H1 (cell line): Measurements from ENCODE around the gene MROH2A. TPM values are rescaled to one million over a fixed set of nuclear protein-coding genes. Genes with fewer than 3 reads are reported as not detected.

ENCODE experiments used
- CTCF ChIA-PET: fragments of 300-600 bp; sonication (Branson Sonifier 250); formaldehyde crosslinking; loops from one replicate; lab custom pipeline; 2021; ENCODE audit not compliant: partially characterized antibody; lab: Charles Lee
- POLR2A ChIA-PET: fragments of 300-600 bp; sonication (Branson Sonifier 250); formaldehyde crosslinking; loops from one replicate; lab custom pipeline; 2021; ENCODE audit warnings: inconsistent platforms; ENCODE audit not compliant: partially characterized antibody; lab: Charles Lee
- DNase-seq, 2 experiments: peaks; one replicate each; pipeline versions ENCODE4 v3.0.0 to v3.0.0-alpha.2; 2010 to 2022; ENCODE audit warnings: low spot score in 2 of 2, low read depth in 1 of 2, mixed read lengths in 1 of 2
- FAIRE-seq: peaks from 2 replicates; lab custom pipeline; 2011; peaks lifted over from hg19 to GRCh38; lab: Jason Lieb, UNC
- H2AFZ ChIP-seq: 2 replicates; pipeline ENCODE4 v1.8.1; 2012; ENCODE audit warnings: low read length, inconsistent platforms
- H2AK5ac ChIP-seq: 2 replicates; pipeline ENCODE4 v1.6.1; 2013; ENCODE audit warnings: low read depth, low read length
- H2BK120ac ChIP-seq: replicated peaks from 2 replicates; pipeline ENCODE3; 2013; ENCODE audit warnings: low read depth, low read length, inconsistent platforms
- H2BK12ac ChIP-seq: 2 replicates; pipeline ENCODE4 v1.6.1; 2013; ENCODE audit warnings: low read depth, low read length
- H2BK15ac ChIP-seq: 2 replicates; pipeline ENCODE4 v1.6.1; 2013; ENCODE audit warnings: low read length
- H2BK20ac ChIP-seq: 2 replicates; pipeline ENCODE4 v1.6.1; 2013; ENCODE audit warnings: low read length
- H2BK5ac ChIP-seq: 2 replicates; pipeline ENCODE4 v1.6.1; 2013; ENCODE audit warnings: low read depth, low read length
- H3K14ac ChIP-seq: 2 replicates; pipeline ENCODE4 v1.6.1; 2013; ENCODE audit warnings: inconsistent platforms; ENCODE audit not compliant: insufficient read length
- H3K18ac ChIP-seq: 2 replicates; pipeline ENCODE4 v1.6.1; 2013; ENCODE audit warnings: low read length; ENCODE audit errors: extremely low read depth
- H3K23ac ChIP-seq: 2 replicates; pipeline ENCODE4 v1.6.1; 2013; ENCODE audit warnings: inconsistent platforms; ENCODE audit not compliant: insufficient read length
- H3K23me2 ChIP-seq: 2 replicates; pipeline ENCODE4 v1.6.1; 2013; ENCODE audit warnings: low read depth, low read length
- H3K27ac ChIP-seq: 2 replicates; pipeline ENCODE4 v1.6.1; 2011; ENCODE audit warnings: low read depth, low read length, inconsistent platforms
- H3K27me3 ChIP-seq, 4 experiments: replicated peaks in 1 of 4; 1 replicate in 1 of 4; 2 replicates in 3 of 4; pipeline versions ENCODE4 v1.6.1 to v1.8.1; 2011 to 2013; ENCODE audit warnings: low read length in 3 of 4, mild to moderate bottlenecking in 3 of 4, inconsistent platforms in 2 of 4, mixed read lengths in 2 of 4, moderate library complexity in 1 of 4; ENCODE audit not compliant: control insufficient read depth in 3 of 4, insufficient read depth in 3 of 4; ENCODE audit errors: extremely low read depth in 1 of 4
- H3K36me3 ChIP-seq, 4 experiments: 2 replicates each; pipeline versions ENCODE4 v1.6.1 to v1.8.1; 2011 to 2013; ENCODE audit warnings: mild to moderate bottlenecking in 4 of 4, low read length in 3 of 4, moderate library complexity in 2 of 4, control low read depth in 1 of 4, inconsistent platforms in 1 of 4; ENCODE audit not compliant: insufficient read depth in 4 of 4, control insufficient read depth in 2 of 4
- H3K4ac ChIP-seq: replicated peaks from 2 replicates; pipeline ENCODE3; 2013; ENCODE audit warnings: low read length, low read depth, mixed read lengths, inconsistent platforms; ENCODE audit not compliant: insufficient read length
- H3K4me1 ChIP-seq, 4 experiments: replicated peaks in 1 of 4; 1 replicate in 1 of 4; 2 replicates in 3 of 4; pipeline versions ENCODE4 v1.6.1 to v1.8.1; 2011 to 2013; ENCODE audit warnings: low read length in 3 of 4, inconsistent platforms in 2 of 4, mixed read lengths in 1 of 4; ENCODE audit not compliant: insufficient read depth in 4 of 4, control insufficient read depth in 3 of 4
- H3K4me2 ChIP-seq, 2 experiments: 2 replicates each; pipeline versions ENCODE4 v1.6.1 to v1.8.1; 2011 to 2013; ENCODE audit warnings: low read depth in 2 of 2, low read length in 2 of 2, control low read depth in 1 of 2, inconsistent platforms in 1 of 2, mild to moderate bottlenecking in 1 of 2; ENCODE audit not compliant: insufficient read depth in 1 of 2
- H3K4me3 ChIP-seq, 4 experiments: fragments of 200-600, 300-600 bp in 1 of 4; sonication (generic), shearing (Covaris generic), sonication (Bioruptor Twin) in 1 of 4; 2 replicates each; pipeline versions ENCODE4 v1.5.1 to v1.8.1; 2011 to 2016; ENCODE audit warnings: low read length in 4 of 4, low read depth in 3 of 4, control low read depth in 2 of 4, inconsistent platforms in 2 of 4, mild to moderate bottlenecking in 2 of 4, mixed read lengths in 1 of 4, moderate library complexity in 1 of 4; ENCODE audit not compliant: insufficient read depth in 2 of 4; ENCODE audit errors: extremely low read depth in 1 of 4
- H3K56ac ChIP-seq: replicated peaks from 2 replicates; pipeline ENCODE3; 2013; ENCODE audit warnings: low read depth, mild to moderate bottlenecking, mixed read lengths, low read length, inconsistent platforms; ENCODE audit not compliant: insufficient read length
- H3K79me1 ChIP-seq: 2 replicates; pipeline ENCODE4 v1.6.1; 2013; ENCODE audit warnings: low read depth, low read length, control low read depth
- H3K79me2 ChIP-seq, 2 experiments: 2 replicates each; pipeline versions ENCODE4 v1.6.1 to v1.8.1; 2012 to 2013; ENCODE audit warnings: low read length in 2 of 2, mild to moderate bottlenecking in 2 of 2, inconsistent platforms in 1 of 2; ENCODE audit not compliant: insufficient read depth in 2 of 2, control insufficient read depth in 1 of 2
- H3K9ac ChIP-seq, 4 experiments: replicated peaks in 1 of 4; 1 replicate in 1 of 4; 2 replicates in 3 of 4; pipeline versions ENCODE4 v1.6.1 to v1.8.1; 2011 to 2013; ENCODE audit warnings: low read depth in 3 of 4, low read length in 3 of 4, control low read depth in 2 of 4, mild to moderate bottlenecking in 2 of 4, moderate library complexity in 2 of 4, inconsistent platforms in 1 of 4; ENCODE audit errors: extremely low read depth in 1 of 4
- H3K9me3 ChIP-seq, 2 experiments: 2 replicates each; pipeline versions ENCODE4 v1.6.1 to v1.8.1; 2012 to 2013; ENCODE audit warnings: mild to moderate bottlenecking in 2 of 2, moderate library complexity in 2 of 2, control low read depth in 1 of 2, inconsistent platforms in 1 of 2, low read depth in 1 of 2, low read length in 1 of 2, mixed read lengths in 1 of 2; ENCODE audit not compliant: insufficient read depth in 2 of 2
- H4K20me1 ChIP-seq, 2 experiments: replicated peaks in 1 of 2; 2 replicates each; pipeline versions ENCODE3 to v1.8.1; 2011 to 2013; ENCODE audit warnings: inconsistent platforms in 2 of 2, low read length in 2 of 2, mild to moderate bottlenecking in 1 of 2; ENCODE audit not compliant: insufficient read depth in 2 of 2, control insufficient read depth in 1 of 2
- H4K5ac ChIP-seq: 2 replicates; pipeline ENCODE4 v1.6.1; 2013; ENCODE audit warnings: low read length, low read depth, mixed read lengths, inconsistent platforms; ENCODE audit not compliant: insufficient read length
- H4K8ac ChIP-seq: 2 replicates; pipeline ENCODE4 v1.8.0; 2013; ENCODE audit warnings: mild to moderate bottlenecking, moderate library complexity, low read length, inconsistent platforms; ENCODE audit not compliant: insufficient read depth; ENCODE audit errors: extremely low read depth
- H4K91ac ChIP-seq: replicated peaks from 2 replicates; pipeline ENCODE3; 2013; ENCODE audit warnings: low read length, mixed read lengths, inconsistent platforms; ENCODE audit not compliant: insufficient read length
- ATF3 ChIP-seq: IDR thresholded peaks from 2 replicates; pipeline ENCODE4 v1.6.1; 2011; ENCODE audit warnings: low read depth, mild to moderate bottlenecking, low read length; ENCODE audit not compliant: insufficient read depth
- E2F6 ChIP-seq: IDR thresholded peaks from 2 replicates; pipeline ENCODE4 v1.6.1; 2012; ENCODE audit warnings: inconsistent platforms
- EGR1 ChIP-seq: IDR thresholded peaks from 2 replicates; pipeline ENCODE4 v1.6.1; 2011; ENCODE audit warnings: low read depth, low read length, borderline replicate concordance
- EP300 ChIP-seq, 2 experiments: IDR thresholded peaks; 1 replicate in 1 of 2; 2 replicates in 1 of 2; pipeline ENCODE4 v1.6.1; 2011 to 2012; ENCODE audit warnings: low read depth in 2 of 2, low read length in 2 of 2, mild to moderate bottlenecking in 2 of 2, borderline replicate concordance in 1 of 2, inconsistent platforms in 1 of 2, moderate library complexity in 1 of 2
- PHF8 ChIP-seq: fragments of 200-600 bp; sonication (generic); conservative IDR thresholded peaks from 2 replicates; pipeline ENCODE4 v1.7.1; 2012; ENCODE audit warnings: low read depth, mild to moderate bottlenecking, inconsistent platforms, low read length, moderate library complexity
- POLR2A ChIP-seq, 2 experiments: IDR thresholded peaks; 1 replicate in 1 of 2; 2 replicates in 1 of 2; pipeline ENCODE4 v1.6.1; 2011; ENCODE audit warnings: low read depth in 2 of 2, low read length in 2 of 2, mild to moderate bottlenecking in 2 of 2; ENCODE audit errors: control extremely low read depth in 1 of 2
- SUZ12 ChIP-seq: fragments of 200-600 bp; sonication (generic); IDR thresholded peaks from 2 replicates; pipeline ENCODE4 v1.6.1; 2012; ENCODE audit warnings: mild to moderate bottlenecking, inconsistent platforms, low read length, moderate library complexity, mixed read lengths
- WGBS, 2 experiments: shearing (Covaris generic) in 1 of 2; methylation state at CpG; one replicate each; pipeline versions ENCODE4 v1.1.6 to v1.1.7; 2013 to 2015; ENCODE audit warnings: low lambda C conversion rate in 2 of 2, mixed read lengths in 2 of 2, inconsistent platforms in 1 of 2, low coverage in 1 of 2, missing lambda C conversion rate in 1 of 2; ENCODE audit not compliant: insufficient replicate concordance in 2 of 2, insufficient coverage in 1 of 2, insufficient read length in 1 of 2; ENCODE audit errors: extremely low coverage in 1 of 2, missing lambda C conversion rate in 1 of 2; 5-methylcytosine and 5-hydroxymethylcytosine counted together
- polyA plus RNA-seq, 7 experiments: library from polyadenylated mRNA; depleted of rRNA in 3 of 7; stranded (reverse) in 5 of 7; unstranded in 2 of 7; fragments of >200 nt in 5 of 7; fragments of 200-250 nt in 2 of 7; gene quantifications; 1 replicate in 5 of 7; 2 replicates in 1 of 7; 4 replicates in 1 of 7; pipeline versions ENCODE4 v1.2.1 to v1.2.3, GENCODE V29; 2011 to 2013; ENCODE audit warnings: missing spikeins in 2 of 7, mixed read lengths in 2 of 7
- total RNA-seq: library from RNA; stranded (reverse); fragmentation: NEBNext Ultra II Directional; extraction: Animal tissue kit (Norgen Biotek cat#: 25700); gene quantifications from 2 replicates; pipeline ENCODE4 v1.2.1, GENCODE V29; 2021

The MROH2A gene
- total and polyA plus RNA-seq, 2 of the 8 experiments (the other 6 are each of a cell fraction or from before 2014, with no cell fraction given), result not detected

DNA sequence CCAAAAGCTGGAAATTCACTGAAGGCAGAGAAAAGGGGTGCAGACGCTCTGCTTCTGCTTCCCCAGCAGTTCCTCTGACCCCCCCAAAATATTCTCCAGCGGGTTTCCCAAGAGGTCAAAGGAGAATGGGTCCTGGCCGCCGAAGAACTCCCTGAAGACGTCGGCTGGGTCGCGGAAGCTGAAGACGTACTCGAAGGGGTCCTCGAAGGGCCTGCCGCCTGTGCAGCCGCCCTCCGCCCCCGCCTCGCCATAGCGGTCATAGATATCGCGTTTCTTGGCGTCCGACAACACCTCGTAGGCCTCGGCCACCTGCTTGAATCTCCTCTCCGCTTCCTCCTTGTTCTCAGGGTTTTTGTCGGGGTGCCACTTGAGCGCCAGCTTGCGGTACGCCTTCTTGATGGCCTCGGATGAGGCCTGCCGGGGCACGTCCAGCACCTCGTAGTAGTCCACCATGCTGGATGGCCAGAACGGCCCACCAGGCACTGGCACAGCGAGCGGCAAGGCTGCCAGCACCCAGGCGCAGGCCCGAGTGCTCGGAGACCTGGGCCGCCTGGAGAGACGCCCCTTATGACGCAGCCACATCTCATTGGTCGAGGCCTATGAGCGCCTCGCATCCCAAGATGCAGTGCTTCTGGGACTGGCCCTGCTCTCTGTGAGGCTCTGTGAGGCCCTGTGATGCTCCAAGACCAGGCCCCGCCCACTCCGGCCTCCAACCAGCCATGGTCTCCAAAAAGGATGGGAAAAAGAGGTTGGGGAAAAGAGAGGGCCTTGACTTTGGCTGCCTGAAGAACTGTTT lies 34.5 kb upstream of the MROH2A start:
- no peak overlapping the region for H3K23ac ChIP-seq
- WGBS, 2 experiments, result 97% methylated on average over 32 of the region's 46 CpGs; no CpG with 5 or more reads in 1 of the 2 experiments
- H3K4me1 ChIP-seq, result no peaks in the 10 kb centered on the region
- POLR2A ChIA-PET, result no interaction called here
- no peak overlapping the region for H2BK5ac ChIP-seq
- H3K56ac ChIP-seq, result no peak overlapping the region
- no peak overlapping the region for H4K8ac ChIP-seq
- H3K14ac ChIP-seq, result no peak overlapping the region
- no peak for TF ChIP-seq PHF8
- no peak for TF ChIP-seq POLR2A (IDR thresholded peaks at IDR 0.05; ENCODE audit: control extremely low read depth in 1 of 2, low read depth in 2 of 2, low read length in 2 of 2)
- TF ChIP-seq SUZ12, result no peak
- no peak for TF ChIP-seq ATF3
- TF ChIP-seq EP300 (IDR thresholded peaks at IDR 0.05; ENCODE audit: borderline replicate concordance in 1 of 2, low read depth in 2 of 2, low read length in 2 of 2), result no peak
- no peak for TF ChIP-seq E2F6
- TF ChIP-seq EGR1, result no peak
- no peak overlapping the region for H2BK120ac ChIP-seq
- H3K18ac ChIP-seq, result no peak overlapping the region
- peaks cover 5 to 26% of the 10 kb centered on the region in 2 experiments; a peak in 3 of 4 replicates for H3K9me3 ChIP-seq
- no peaks in the 10 kb centered on the region for H4K20me1 ChIP-seq
- FAIRE-seq, result no peak
- no peak overlapping the region for H4K5ac ChIP-seq
- no peak overlapping the region for H3K27ac ChIP-seq
- no peaks in the 10 kb centered on the region for H3K23me2 ChIP-seq
- H2BK15ac ChIP-seq, result no peak overlapping the region
- no peak overlapping the region for H2BK20ac ChIP-seq
- H3K4ac ChIP-seq, result no peak overlapping the region
- no peak overlapping the region for H3K4me3 ChIP-seq
- no peaks in the 10 kb centered on the region for H3K79me1 ChIP-seq
- CTCF ChIA-PET, result no interaction called here
- no peak overlapping the region for H2AFZ ChIP-seq
- no peak for DNase-seq
- no peak overlapping the region for H3K9ac ChIP-seq
- H4K91ac ChIP-seq, result no peak overlapping the region
- H3K36me3 ChIP-seq, result no peaks in the 10 kb centered on the region
- H2BK12ac ChIP-seq, result no peak overlapping the region
- H3K27me3 ChIP-seq, result no peaks in the 10 kb centered on the region
- no peak overlapping the region for H3K4me2 ChIP-seq
- H3K79me2 ChIP-seq, result no peaks in the 10 kb centered on the region
- no peak overlapping the region for H2AK5ac ChIP-seq
